ENCODE data around the gene SLC25A13.

DNA sequence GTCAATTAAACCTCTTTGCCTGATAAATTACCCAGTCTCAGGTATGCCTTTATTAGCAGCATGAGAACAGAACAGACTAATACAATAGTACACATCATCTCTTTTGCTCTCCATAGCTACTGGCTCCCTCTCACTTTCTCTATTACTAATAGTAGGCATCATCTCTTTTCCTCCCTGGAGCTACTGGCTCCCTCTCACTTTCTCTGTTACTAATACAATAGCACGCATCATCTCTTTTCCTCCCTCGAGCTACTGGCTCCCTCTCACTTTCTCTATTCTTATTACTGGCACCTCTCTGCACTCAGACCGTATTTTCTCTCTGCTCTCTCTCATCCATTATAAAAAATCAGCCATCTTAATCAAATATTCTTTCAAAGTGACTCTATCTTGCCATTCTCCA lies 37.1 kb downstream of the SLC25A13 start:
- no peak for TF ChIP-seq L3MBTL2 (IDR thresholded peaks at IDR 0.05)
- no peak for TF ChIP-seq RNF2 (IDR thresholded peaks at IDR 0.05)
- TF ChIP-seq, protein P1, sequence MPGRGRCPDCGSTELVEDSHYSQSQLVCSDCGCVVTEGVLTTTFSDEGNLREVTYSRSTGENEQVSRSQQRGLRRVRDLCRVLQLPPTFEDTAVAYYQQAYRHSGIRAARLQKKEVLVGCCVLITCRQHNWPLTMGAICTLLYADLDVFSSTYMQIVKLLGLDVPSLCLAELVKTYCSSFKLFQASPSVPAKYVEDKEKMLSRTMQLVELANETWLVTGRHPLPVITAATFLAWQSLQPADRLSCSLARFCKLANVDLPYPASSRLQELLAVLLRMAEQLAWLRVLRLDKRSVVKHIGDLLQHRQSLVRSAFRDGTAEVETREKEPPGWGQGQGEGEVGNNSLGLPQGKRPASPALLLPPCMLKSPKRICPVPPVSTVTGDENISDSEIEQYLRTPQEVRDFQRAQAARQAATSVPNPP (IDR thresholded peaks at IDR 0.05; ENCODE audit: borderline replicate concordance, insufficient read depth, insufficient read length), result no peak
- TF ChIP-seq, protein P2, sequence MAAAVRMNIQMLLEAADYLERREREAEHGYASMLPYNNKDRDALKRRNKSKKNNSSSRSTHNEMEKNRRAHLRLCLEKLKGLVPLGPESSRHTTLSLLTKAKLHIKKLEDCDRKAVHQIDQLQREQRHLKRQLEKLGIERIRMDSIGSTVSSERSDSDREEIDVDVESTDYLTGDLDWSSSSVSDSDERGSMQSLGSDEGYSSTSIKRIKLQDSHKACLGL (CRISPR knock-in tag; IDR thresholded peaks at IDR 0.05; ENCODE audit: borderline replicate concordance, poor library complexity, severe bottlenecking), result no peak
- TF ChIP-seq, protein P3, sequence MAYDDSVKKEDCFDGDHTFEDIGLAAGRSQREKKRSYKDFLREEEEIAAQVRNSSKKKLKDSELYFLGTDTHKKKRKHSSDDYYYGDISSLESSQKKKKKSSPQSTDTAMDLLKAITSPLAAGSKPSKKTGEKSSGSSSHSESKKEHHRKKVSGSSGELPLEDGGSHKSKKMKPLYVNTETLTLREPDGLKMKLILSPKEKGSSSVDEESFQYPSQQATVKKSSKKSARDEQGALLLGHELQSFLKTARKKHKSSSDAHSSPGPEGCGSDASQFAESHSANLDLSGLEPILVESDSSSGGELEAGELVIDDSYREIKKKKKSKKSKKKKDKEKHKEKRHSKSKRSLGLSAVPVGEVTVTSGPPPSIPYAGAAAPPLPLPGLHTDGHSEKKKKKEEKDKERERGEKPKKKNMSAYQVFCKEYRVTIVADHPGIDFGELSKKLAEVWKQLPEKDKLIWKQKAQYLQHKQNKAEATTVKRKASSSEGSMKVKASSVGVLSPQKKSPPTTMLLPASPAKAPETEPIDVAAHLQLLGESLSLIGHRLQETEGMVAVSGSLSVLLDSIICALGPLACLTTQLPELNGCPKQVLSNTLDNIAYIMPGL (CRISPR knock-in tag; IDR thresholded peaks at IDR 0.05), result no peak
- no peak for TF ChIP-seq ZNF707 (CRISPR knock-in tag; conservative IDR thresholded peaks at IDR 0.05)
- no peak for TF ChIP-seq POLR2AphosphoS5 (IDR thresholded peaks at IDR 0.05; ENCODE audit: control insufficient read depth, insufficient read depth, low read depth, low read length)
- TF ChIP-seq ADNP (tag; IDR thresholded peaks at IDR 0.05), result no peak

All from K562 (cell line).